KBM-7 (cell line): ENCODE results near the gene ATP13A1.
A peak's percentile ranks its signal among the peaks of the same experiment; 100 is the strongest.

Experiments used
- DNase-seq: peaks from one replicate; pipeline ENCODE4 v3.0.0-alpha.2; 2015
- in situ Hi-C: fragments of 300-500 bp; cut with MboI; formaldehyde crosslinking; loops from 2 replicates; pipeline ENCODE4 v1.14.3; 2020; ENCODE audit warnings: low sequenced_read_pairs, low pct_unique_long_range_greater_than_20kb, mixed read lengths

ATP13A1 gene

GRCh38 chr19:19649155-19649554 is 14.3 kb downstream of the ATP13A1 start:
- in situ Hi-C loops, result loop anchor here (10.0 kb wide), 1 partner anchor 114 kb away; the partner anchor contains the start of gene CILP2
- DNase-seq, result no peak

- in situ Hi-C loops, result loop anchor here (10.0 kb wide), 1 partner anchor 112 kb away; the partner anchor contains the start of gene CILP2
- DNase-seq, result no peak
Observed at GRCh38 chr19:19647037-19647835, 16.2 kb downstream of the ATP13A1 start.

GRCh38 chr19:19645233-19645870 is 18.1 kb downstream of the ATP13A1 start:
- no peak for DNase-seq
- in situ Hi-C loops, result loop anchor here (10.0 kb wide), 1 partner anchor 111 kb away; the partner anchor contains the start of gene CILP2

GRCh38 chr19:19644054-19644388 is 19.5 kb downstream of the ATP13A1 start:
- in situ Hi-C loops, result loop anchor here (10.0 kb wide), 1 partner anchor 109 kb away; the partner anchor contains the start of gene CILP2

GRCh38 chr19:19643158-19644053 is 20.1 kb downstream of the ATP13A1 start, which contains the start of gene GMIP:
Gene GMIP, minus strand, starts transcription at chr19:19643657. Its CDS starts 128 bp downstream, at chr19:19643529.
- in situ Hi-C loops, result loop anchor here (10.0 kb wide), 1 partner anchor 109 kb away; the partner anchor contains the start of gene CILP2
- peak; percentile 80 for DNase-seq

More at GRCh38 chr19:19644054-19644388, 19.5 kb downstream of the ATP13A1 start:
- no peak for DNase-seq

GRCh38 chr19:19642506-19643157 is 20.8 kb downstream of the ATP13A1 start:
- in situ Hi-C loops, result loop anchor here (10.0 kb wide), 1 partner anchor 108 kb away; the partner anchor contains the start of gene CILP2

GRCh38 chr19:19637523-19638251 is 25.8 kb downstream of the ATP13A1 start:
- in situ Hi-C loops, result no loop called here
- DNase-seq, result no peak

More at GRCh38 chr19:19642506-19643157, 20.8 kb downstream of the ATP13A1 start:
- peak; percentile 52 for DNase-seq

- DNase-seq, result no peak
- in situ Hi-C loops, result no loop called here
Observed at GRCh38 chr19:19637186-19637522, 26.3 kb downstream of the ATP13A1 start.

- in situ Hi-C loops, result no loop called here
- DNase-seq, result no peak
Observed at GRCh38 chr19:19636573-19637185, 26.8 kb downstream of the ATP13A1 start.

- DNase-seq, result no peak
- in situ Hi-C loops, result no loop called here
Observed at GRCh38 chr19:19635313-19635702, 28.2 kb downstream of the ATP13A1 start.

GRCh38 chr19:19634516-19635312 is 28.8 kb downstream of the ATP13A1 start:
- no peak for DNase-seq
- in situ Hi-C loops, result no loop called here

GRCh38 chr19:19633711-19634515 is 29.6 kb downstream of the ATP13A1 start:
- no peak for DNase-seq
- in situ Hi-C loops, result no loop called here

- in situ Hi-C loops, result no loop called here
- DNase-seq, result no peak
Observed at GRCh38 chr19:19632661-19633060, 30.8 kb downstream of the ATP13A1 start.

GRCh38 chr19:19631346-19631745 is 32.1 kb downstream of the ATP13A1 start:
- in situ Hi-C loops, result no loop called here
- no peak for DNase-seq

- in situ Hi-C loops, result no loop called here
- no peak for DNase-seq
Observed at GRCh38 chr19:19630426-19630825, 33.0 kb downstream of the ATP13A1 start.

GRCh38 chr19:19630062-19630414 is 33.4 kb downstream of the ATP13A1 start:
- DNase-seq, result no peak
- in situ Hi-C loops, result no loop called here
